DOHH2 (cell line): Measurements from ENCODE around the gene GGT6.

Source experiments
- H3F3A ChIP-seq: fragments of 200-600 bp; sonication (generic), shearing (Covaris generic); 2 replicates; pipeline ENCODE4 v1.6.0; 2016; ENCODE audit warnings: antibody characterized with exemption, mild to moderate bottlenecking; ENCODE audit not compliant: control insufficient read depth, insufficient read depth
- H3K27ac ChIP-seq: fragments of 200-600 bp; sonication (generic); 2 replicates; pipeline ENCODE4 v1.5.1; 2014; ENCODE audit warnings: low read depth, mild to moderate bottlenecking, low read length, moderate library complexity
- H3K27me3 ChIP-seq: fragments of 200-600 bp; sonication (generic); 2 replicates; pipeline ENCODE4 v1.6.1; 2014; ENCODE audit warnings: mild to moderate bottlenecking, low read length, mixed read lengths; ENCODE audit not compliant: control insufficient read depth
- H3K36me3 ChIP-seq: fragments of 200-600 bp; sonication (generic); 2 replicates; pipeline ENCODE4 v1.6.1; 2014; ENCODE audit warnings: mild to moderate bottlenecking, low read length, moderate library complexity, mixed read lengths; ENCODE audit not compliant: control insufficient read depth
- H3K4me1 ChIP-seq: fragments of 200-600 bp; sonication (generic); 2 replicates; pipeline ENCODE4 v1.6.1; 2014; ENCODE audit warnings: mild to moderate bottlenecking, low read length, mixed read lengths; ENCODE audit not compliant: control insufficient read depth
- H3K4me2 ChIP-seq: fragments of 200-600 bp; sonication (generic); 2 replicates; pipeline ENCODE4 v1.6.0; 2014; ENCODE audit warnings: mild to moderate bottlenecking, low read length, moderate library complexity
- H3K4me3 ChIP-seq: fragments of 200-600 bp; sonication (generic); 2 replicates; pipeline ENCODE4 v1.5.1; 2014; ENCODE audit warnings: mild to moderate bottlenecking, low read length, mixed read lengths
- H3K79me2 ChIP-seq: fragments of 200-600 bp; sonication (generic); 2 replicates; pipeline ENCODE4 v1.6.1; 2014; ENCODE audit warnings: mild to moderate bottlenecking, low read length, mixed read lengths; ENCODE audit not compliant: control insufficient read depth
- H3K9me2 ChIP-seq: fragments of 200-600 bp; sonication (generic); replicated peaks from 2 replicates; pipeline ENCODE4 v1.6.1; 2014; ENCODE audit warnings: mild to moderate bottlenecking, low read length, mixed read lengths; ENCODE audit not compliant: control insufficient read depth
- H3K9me3 ChIP-seq: fragments of 200-600 bp; sonication (generic); 2 replicates; pipeline ENCODE4 v1.6.1; 2014; ENCODE audit warnings: antibody characterized with exemption, low read length, mixed read lengths; ENCODE audit not compliant: control insufficient read depth, insufficient read depth
- H4K20me1 ChIP-seq: fragments of 200-600 bp; sonication (generic); 2 replicates; pipeline ENCODE4 v1.6.0; 2014; ENCODE audit warnings: low read depth, mild to moderate bottlenecking, antibody characterized with exemption, low read length, moderate library complexity; ENCODE audit not compliant: control insufficient read depth, insufficient read depth
- EZH2phosphoT487 ChIP-seq: fragments of 200-600 bp; sonication (generic); IDR thresholded peaks from 2 replicates; pipeline ENCODE4 v1.6.1; 2017; ENCODE audit warnings: borderline replicate concordance, mild to moderate bottlenecking, antibody characterized with exemption, low read length, moderate library complexity, mixed read lengths
- TF ChIP-seq, protein P1 (sequence below): fragments of 200-600 bp; sonication (generic); IDR thresholded peaks from one replicate; pipeline ENCODE4 v1.5.1; 2014; ENCODE audit warnings: antibody characterized with exemption, mild to moderate bottlenecking, low read depth, low read length; ENCODE audit not compliant: poor library complexity, severe bottlenecking

The GGT6 gene

DNA sequence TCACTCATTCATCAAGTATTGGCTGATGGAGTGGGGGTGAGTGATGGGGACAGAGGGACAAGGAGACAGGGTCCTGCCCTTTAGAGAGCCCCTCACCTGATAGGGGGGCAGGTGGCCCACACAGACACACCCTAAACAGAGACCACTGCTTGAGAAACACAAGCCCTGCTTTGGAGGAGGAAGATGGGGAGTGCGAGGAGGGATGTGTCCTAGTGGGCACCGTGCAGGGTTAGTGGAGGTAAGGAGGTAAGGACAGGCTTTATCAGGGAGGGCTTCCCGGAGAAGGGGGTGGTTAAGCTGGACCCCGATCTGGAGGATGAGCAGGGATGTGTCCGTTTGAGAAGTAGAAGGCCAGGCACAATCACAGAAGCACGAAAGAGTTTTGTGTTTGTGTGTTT, 15.8 kb upstream of the GGT6 start:
- Histone ChIP-seq H3K9me3 (no peaks in the 10 kb centered on the region), H4K20me1 (no peaks in the 10 kb centered on the region), H3K4me3 (no peak overlapping the region), H3K4me2 (no peak overlapping the region), H3K27me3 (peaks cover 8% of the 10 kb centered on the region; the same call in 1 of the 2 replicates), H3K27ac (no peak overlapping the region), H3F3A (no peaks in the 10 kb centered on the region), H3K9me2 (no peaks in the 10 kb centered on the region), H3K36me3 (no peaks in the 10 kb centered on the region), H3K79me2 (no peaks in the 10 kb centered on the region), H3K4me1 (no peaks in the 10 kb centered on the region)
- TF ChIP-seq, protein P1, sequence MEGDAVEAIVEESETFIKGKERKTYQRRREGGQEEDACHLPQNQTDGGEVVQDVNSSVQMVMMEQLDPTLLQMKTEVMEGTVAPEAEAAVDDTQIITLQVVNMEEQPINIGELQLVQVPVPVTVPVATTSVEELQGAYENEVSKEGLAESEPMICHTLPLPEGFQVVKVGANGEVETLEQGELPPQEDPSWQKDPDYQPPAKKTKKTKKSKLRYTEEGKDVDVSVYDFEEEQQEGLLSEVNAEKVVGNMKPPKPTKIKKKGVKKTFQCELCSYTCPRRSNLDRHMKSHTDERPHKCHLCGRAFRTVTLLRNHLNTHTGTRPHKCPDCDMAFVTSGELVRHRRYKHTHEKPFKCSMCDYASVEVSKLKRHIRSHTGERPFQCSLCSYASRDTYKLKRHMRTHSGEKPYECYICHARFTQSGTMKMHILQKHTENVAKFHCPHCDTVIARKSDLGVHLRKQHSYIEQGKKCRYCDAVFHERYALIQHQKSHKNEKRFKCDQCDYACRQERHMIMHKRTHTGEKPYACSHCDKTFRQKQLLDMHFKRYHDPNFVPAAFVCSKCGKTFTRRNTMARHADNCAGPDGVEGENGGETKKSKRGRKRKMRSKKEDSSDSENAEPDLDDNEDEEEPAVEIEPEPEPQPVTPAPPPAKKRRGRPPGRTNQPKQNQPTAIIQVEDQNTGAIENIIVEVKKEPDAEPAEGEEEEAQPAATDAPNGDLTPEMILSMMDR: no peak

DNA sequence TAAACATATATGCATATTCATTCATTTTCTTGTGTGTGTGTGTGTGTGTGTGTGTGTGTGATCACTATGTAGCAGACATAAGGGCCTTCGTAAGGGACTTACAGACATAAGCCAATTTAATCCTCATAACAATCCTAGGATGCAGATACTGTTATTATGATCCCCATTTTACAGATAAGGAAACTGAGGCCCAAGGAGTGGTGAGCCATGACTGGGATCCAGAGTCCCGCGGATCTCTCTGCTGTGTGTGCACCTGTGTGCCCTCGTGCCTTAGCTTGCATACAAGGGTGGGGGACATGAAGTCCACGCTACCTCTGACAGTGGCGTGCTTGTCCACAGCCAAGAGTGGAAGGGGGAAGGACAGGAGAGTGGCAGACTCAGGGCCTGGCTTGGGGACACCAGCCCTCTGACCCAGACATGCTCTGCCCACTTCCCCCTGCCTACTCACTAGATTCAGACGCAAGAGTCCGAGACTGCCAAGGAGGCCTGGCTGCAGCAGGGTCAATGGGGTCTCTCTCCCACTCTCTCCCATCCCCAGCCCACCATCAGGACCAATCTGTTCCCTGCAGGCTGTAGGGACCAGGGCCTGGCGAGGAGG, 14.2 kb upstream of the GGT6 start:
- H3F3A ChIP-seq: no peaks in the 10 kb centered on the region
- no peaks in the 10 kb centered on the region for H3K9me3 ChIP-seq
- no peaks in the 10 kb centered on the region for H3K79me2 ChIP-seq
- H3K4me2 ChIP-seq: no peak overlapping the region
- H3K9me2 ChIP-seq: no peaks in the 10 kb centered on the region
- 0 out of 2 replicates have a peak, but pooled peaks cover 4% of the 10 kb centered on the region for H3K4me1 ChIP-seq
- H3K36me3 ChIP-seq: no peaks in the 10 kb centered on the region
- no peak for TF ChIP-seq EZH2phosphoT487
- TF ChIP-seq, protein P1: no peak
- peaks cover 18% of the 10 kb centered on the region for H3K27me3 ChIP-seq
- H3K4me3 ChIP-seq: no peak overlapping the region
- H3K27ac ChIP-seq: no peak overlapping the region
- no peaks in the 10 kb centered on the region for H4K20me1 ChIP-seq

DNA sequence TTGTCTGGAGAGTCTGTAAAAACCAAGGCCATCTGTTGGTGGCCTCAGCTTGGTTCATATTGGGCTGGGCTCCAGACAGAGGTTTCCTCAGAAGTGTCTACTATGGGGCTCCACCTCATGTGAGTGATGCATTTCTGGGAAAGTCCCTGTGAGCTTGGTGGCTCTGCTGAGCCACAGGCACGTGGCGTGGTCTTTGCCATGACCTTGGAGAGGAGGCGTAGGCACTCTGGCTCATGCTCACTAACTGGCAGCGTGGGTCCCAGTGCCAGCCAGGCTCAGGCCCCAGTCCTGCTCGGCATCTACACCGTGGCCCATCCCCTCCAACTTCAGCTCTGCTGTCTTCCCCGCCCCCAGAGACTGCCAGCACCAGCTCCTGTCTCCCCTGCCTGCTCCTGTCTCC, 13.3 kb upstream of the GGT6 start:
- TF ChIP-seq EZH2phosphoT487: no peak
- TF ChIP-seq, protein P1: no peak
- Histone ChIP-seq H3K4me1 (0 out of 2 replicates have a peak, but pooled peaks cover 4% of the 10 kb centered on the region), H3K36me3 (no peaks in the 10 kb centered on the region), H3K4me2 (no peak overlapping the region), H3K27ac (no peak overlapping the region), H3K79me2 (no peaks in the 10 kb centered on the region), H3K9me3 (no peaks in the 10 kb centered on the region), H4K20me1 (no peaks in the 10 kb centered on the region), H3F3A (no peaks in the 10 kb centered on the region), H3K4me3 (no peak overlapping the region), H3K27me3 (peaks cover 18% of the 10 kb centered on the region), H3K9me2 (no peaks in the 10 kb centered on the region)
